Embryonic facial prominence (tissue), 1 donor: ENCODE results near the gene POP7.
"Not testable (repeated sequence)": the region's sequence is repeated elsewhere in the genome, so short reads cannot be mapped to it uniquely, and the experiment has no call there.

Experiments used
- DNase-seq: peaks from one replicate; pipeline ENCODE4 v3.0.0-alpha.2; 2016; ENCODE audit errors: extremely low spot score

Gene POP7

GRCh38 chr7:100705753-100706671, at the start of gene POP7:
TSS of gene POP7 (plus strand) at chr7:100706121. CDS start at chr7:100706831, 710 bp downstream.
- peak; percentile 97 for DNase-seq

- not testable (repeated sequence) for DNase-seq
Measured at GRCh38 chr7:100662194-100662776, 43.6 kb upstream of the POP7 start.

- DNase-seq, result no peak
Measured at GRCh38 chr7:100665168-100665726, 40.7 kb upstream of the POP7 start.

GRCh38 chr7:100667331-100668068, 38.4 kb upstream of the POP7 start:
- DNase-seq, result no peak

GRCh38 chr7:100668069-100668449, 37.9 kb upstream of the POP7 start:
- no peak for DNase-seq

GRCh38 chr7:100669106-100669505, 36.8 kb upstream of the POP7 start:
- DNase-seq, result not testable (repeated sequence)

GRCh38 chr7:100670074-100670473, 35.8 kb upstream of the POP7 start:
- DNase-seq, result no peak

GRCh38 chr7:100671353-100672327, 34.3 kb upstream of the POP7 start:
- DNase-seq, result no peak

- DNase-seq, result peak; percentile 96
Measured at GRCh38 chr7:100673302-100673941, 32.5 kb upstream of the POP7 start, which contains the start of gene GNB2. TSS of gene GNB2 (plus strand) at chr7:100673740. CDS start at chr7:100676266, 2,526 bp downstream.

- DNase-seq, result no peak
Measured at GRCh38 chr7:100673942-100674410, 31.9 kb upstream of the POP7 start.

- no peak for DNase-seq
Measured at GRCh38 chr7:100674411-100675104, 31.4 kb upstream of the POP7 start.

GRCh38 chr7:100675105-100675451, 30.8 kb upstream of the POP7 start:
- no peak for DNase-seq

GRCh38 chr7:100675581-100676350, 30.2 kb upstream of the POP7 start:
- DNase-seq, result peak; percentile 59

GRCh38 chr7:100676501-100677306, 29.2 kb upstream of the POP7 start:
- no peak for DNase-seq

- no peak for DNase-seq
Measured at GRCh38 chr7:100677308-100678267, 28.3 kb upstream of the POP7 start.

- no peak for DNase-seq
Measured at GRCh38 chr7:100678291-100678984, 27.5 kb upstream of the POP7 start.
